Measurements from ENCODE around the gene MRFAP1L1. TPM values are rescaled to one million over a fixed set of nuclear protein-coding genes. Genes with fewer than 3 reads are reported as not detected.

MRFAP1L1 gene
- total RNA-seq, 1 donor from 2014 or later, result 48.8 TPM

DNA sequence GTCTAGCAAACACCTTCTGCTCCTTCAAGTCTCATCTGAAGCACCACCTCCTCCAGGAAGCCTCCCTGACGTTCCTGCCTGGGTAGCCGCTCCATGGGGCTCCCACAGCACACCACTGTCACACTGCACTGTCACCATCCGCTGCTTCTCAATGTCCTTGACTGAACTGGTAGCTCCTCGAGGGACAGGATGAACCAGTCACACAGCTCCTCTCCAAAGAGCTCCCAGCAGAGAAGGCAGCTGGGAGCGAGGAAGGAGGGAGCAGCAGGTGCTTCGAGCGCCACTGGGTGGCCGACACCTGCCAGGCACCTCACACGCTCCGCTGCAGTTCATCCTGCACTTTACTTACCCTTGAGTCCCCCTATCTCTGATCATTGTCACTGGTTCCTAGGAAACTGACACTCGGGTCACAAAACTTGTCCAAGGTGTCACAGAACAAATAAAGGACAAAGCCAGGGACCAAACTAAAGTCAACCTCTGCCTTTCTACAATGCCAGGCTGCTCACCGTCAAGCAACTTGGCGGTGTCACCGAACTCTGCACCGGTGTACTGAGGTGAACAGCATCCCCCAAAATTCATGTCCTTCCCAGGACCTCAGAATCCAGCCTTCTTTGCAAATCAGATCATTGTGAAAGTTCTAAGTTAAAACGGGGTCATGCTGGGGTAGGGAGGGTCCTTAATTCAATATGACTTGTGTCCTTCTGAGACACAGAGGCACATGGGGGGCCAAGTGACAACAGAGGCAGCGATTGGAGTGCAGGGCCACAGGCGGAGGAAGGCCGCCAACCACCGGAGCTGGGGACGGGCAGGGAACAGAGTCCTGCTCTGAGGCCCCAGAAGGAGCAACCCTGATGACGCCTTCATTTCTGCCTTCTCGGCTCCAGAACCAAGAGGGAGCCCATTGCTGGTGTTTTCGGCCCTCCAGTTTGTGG lies 21.5 kb downstream of the MRFAP1L1 start:
- Histone ChIP-seq H3K36me3 (no peaks in the 10 kb centered on the region), H3K9me3 (no peaks in the 10 kb centered on the region), H3K4me1 (peaks cover 27% of the 10 kb centered on the region), H3K27me3 (ENCODE audit: low read depth) (no peaks in the 10 kb centered on the region), H3K4me3 (no peak overlapping the region), H3K27ac (peak overlapping the region; percentile 79)
- TF ChIP-seq, protein P1, sequence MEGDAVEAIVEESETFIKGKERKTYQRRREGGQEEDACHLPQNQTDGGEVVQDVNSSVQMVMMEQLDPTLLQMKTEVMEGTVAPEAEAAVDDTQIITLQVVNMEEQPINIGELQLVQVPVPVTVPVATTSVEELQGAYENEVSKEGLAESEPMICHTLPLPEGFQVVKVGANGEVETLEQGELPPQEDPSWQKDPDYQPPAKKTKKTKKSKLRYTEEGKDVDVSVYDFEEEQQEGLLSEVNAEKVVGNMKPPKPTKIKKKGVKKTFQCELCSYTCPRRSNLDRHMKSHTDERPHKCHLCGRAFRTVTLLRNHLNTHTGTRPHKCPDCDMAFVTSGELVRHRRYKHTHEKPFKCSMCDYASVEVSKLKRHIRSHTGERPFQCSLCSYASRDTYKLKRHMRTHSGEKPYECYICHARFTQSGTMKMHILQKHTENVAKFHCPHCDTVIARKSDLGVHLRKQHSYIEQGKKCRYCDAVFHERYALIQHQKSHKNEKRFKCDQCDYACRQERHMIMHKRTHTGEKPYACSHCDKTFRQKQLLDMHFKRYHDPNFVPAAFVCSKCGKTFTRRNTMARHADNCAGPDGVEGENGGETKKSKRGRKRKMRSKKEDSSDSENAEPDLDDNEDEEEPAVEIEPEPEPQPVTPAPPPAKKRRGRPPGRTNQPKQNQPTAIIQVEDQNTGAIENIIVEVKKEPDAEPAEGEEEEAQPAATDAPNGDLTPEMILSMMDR (IDR thresholded peaks at IDR 0.05), result no peak
- DNase-seq (no peak), ATAC-seq (no peak)
- intact Hi-C loops (cut with DNase I), result no loop called here

DNA sequence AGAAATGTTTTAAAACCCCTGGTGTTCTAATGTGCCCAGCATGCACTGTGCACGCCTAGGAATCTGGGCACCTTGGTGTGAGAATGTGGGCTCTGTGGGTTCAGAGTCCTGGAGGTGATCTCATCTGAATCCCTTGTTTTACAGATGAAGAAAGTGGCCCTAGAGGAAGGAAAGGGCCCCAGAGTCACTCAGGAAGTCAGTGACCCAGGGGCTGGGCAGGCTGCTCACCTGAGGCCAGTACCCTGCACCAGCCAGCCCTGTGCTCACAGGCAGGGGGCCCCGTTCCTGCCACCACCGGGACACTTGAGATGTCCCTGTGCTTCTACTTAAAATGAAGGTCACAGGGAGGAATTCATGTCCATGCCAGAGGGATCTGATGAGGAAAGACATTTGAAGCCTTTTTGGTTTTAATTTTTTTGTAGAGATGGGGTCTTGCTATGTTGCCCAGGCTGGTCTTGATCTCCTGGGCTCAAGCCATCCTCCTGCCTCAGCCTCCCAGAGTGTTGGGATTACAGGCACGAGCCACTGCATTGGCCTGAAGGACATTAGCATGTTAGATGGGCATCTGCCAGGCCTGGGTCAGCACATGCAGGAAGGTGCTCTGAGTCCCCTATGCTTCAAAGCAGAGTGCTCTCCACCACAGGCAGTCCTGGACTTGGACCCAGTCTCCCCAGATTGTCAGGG lies 23.4 kb downstream of the MRFAP1L1 start:
- intact Hi-C loops (cut with DNase I), result no loop called here
- ATAC-seq (no peak), DNase-seq (no peak)
- Histone ChIP-seq H3K36me3 (no peaks in the 10 kb centered on the region), H3K9me3 (no peaks in the 10 kb centered on the region), H3K27me3 (ENCODE audit: low read depth) (no peaks in the 10 kb centered on the region), H3K4me1 (peaks cover 27% of the 10 kb centered on the region), H3K4me3 (no peak overlapping the region), H3K27ac (no peak overlapping the region)
- TF ChIP-seq, protein P1 (IDR thresholded peaks at IDR 0.05), result no peak

DNA sequence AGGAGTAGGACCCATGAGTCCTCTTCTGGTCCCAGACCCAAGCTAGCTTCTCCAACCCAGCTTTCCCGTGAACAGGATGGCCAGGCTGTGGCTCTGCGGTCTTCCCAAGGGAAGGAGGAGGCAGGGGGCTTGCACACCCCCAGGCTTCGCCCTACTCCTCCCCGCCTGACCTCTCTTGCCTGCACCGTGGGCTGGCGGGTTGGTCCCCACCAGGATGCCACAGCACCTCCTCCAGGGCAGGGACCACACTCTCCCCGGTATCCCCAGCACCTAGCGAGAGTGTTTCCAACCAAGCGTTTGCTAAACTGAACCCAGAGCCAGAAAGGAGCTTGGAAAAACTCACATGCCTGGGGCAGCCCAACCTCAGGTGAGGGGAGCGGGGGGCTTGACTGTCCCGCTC lies 25.0 kb downstream of the MRFAP1L1 start:
- TF ChIP-seq, protein P1 (IDR thresholded peaks at IDR 0.05), result no peak
- H3K27ac ChIP-seq, result no peak overlapping the region
- intact Hi-C loops (cut with DNase I), result no loop called here
- H3K4me3 ChIP-seq, result no peak overlapping the region
- DNase-seq, result no peak
- ATAC-seq, result no peak
- no peaks in the 10 kb centered on the region for H3K27me3 ChIP-seq (ENCODE audit: low read depth)
- no peaks in the 10 kb centered on the region for H3K9me3 ChIP-seq
- no peaks in the 10 kb centered on the region for H3K36me3 ChIP-seq
- H3K4me1 ChIP-seq, result peaks cover 17% of the 10 kb centered on the region

DNA sequence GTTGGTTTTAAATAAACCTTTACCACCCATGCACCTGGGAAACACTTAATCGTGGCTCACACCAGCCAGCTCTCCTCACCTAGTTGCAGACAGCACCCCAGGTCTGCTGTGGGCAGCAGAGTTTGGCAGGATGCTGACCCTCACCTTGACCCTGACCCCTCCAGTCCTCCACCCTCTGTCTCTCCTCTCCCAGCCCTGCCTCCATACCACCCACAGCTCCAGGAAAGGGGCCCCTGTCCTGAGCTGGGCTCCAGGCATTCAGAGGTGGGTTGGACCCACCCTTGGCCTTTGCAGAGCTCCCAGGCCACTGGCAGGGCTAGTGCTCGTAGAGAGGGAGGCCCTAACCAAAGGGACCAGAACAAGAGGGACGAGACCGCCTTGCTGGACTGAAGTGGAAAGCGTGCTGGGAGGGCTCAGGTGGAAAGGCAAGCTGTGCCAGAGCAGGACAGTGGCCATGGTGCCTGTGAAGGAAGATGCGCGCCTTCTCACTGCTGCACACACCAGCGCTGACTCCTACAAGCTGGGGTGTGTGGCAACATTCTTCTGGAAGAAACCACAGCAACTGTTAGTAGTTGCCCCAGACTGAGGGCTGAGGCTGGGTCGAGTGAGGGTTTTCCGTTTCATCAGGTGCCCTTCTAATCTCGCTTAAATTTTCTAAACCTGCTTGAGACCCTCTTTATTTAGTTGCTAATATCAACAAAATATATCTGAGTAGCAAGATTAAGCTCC lies 26.6 kb downstream of the MRFAP1L1 start:
- intact Hi-C loops (cut with DNase I), result no loop called here
- Histone ChIP-seq H3K36me3 (no peaks in the 10 kb centered on the region), H3K27me3 (ENCODE audit: low read depth) (no peaks in the 10 kb centered on the region), H3K27ac (no peak overlapping the region), H3K9me3 (no peaks in the 10 kb centered on the region), H3K4me1 (peaks cover under 1% of the 10 kb centered on the region), H3K4me3 (no peak overlapping the region)
- ATAC-seq (no peak), DNase-seq (no peak)
- TF ChIP-seq, protein P1 (IDR thresholded peaks at IDR 0.05), result no peak

DNA sequence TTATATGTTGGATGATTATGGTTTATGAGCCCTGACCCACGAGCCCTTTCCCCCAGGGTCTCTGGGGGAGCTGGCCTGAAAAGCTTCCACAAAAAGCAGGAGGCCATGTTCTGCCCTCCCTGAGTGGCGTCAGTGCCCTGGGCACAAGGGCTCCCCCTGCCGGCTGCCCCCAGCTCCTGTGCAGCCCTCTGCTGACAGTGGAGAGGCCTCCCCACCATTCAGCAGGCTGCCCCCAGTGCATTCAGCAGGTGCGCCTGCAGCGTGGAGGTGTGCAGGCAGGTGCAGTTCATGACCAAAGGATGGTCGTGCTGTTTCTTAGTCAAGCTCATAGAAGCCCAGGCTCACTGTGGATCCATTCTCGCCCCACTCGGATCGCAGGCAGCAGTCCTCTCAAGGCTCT lies 28.5 kb downstream of the MRFAP1L1 start:
- Histone ChIP-seq H3K4me3 (no peak overlapping the region), H3K27ac (no peak overlapping the region), H3K4me1 (peaks cover 14% of the 10 kb centered on the region), H3K9me3 (no peaks in the 10 kb centered on the region), H3K36me3 (no peaks in the 10 kb centered on the region), H3K27me3 (ENCODE audit: low read depth) (no peaks in the 10 kb centered on the region)
- DNase-seq (no peak), ATAC-seq (no peak)
- TF ChIP-seq, protein P1 (IDR thresholded peaks at IDR 0.05), result peak; percentile 23
- intact Hi-C loops (cut with DNase I), result no loop called here
